ENCODE results near the gene ELAVL1. TPM values are rescaled to one million over a fixed set of nuclear protein-coding genes. Genes with fewer than 3 reads are reported as not detected.
A peak's percentile ranks its signal among the peaks of the same experiment; 100 is the strongest.

Gene ELAVL1
- 74.8 TPM for polyA plus RNA-seq (2013, experiment 1 of 2)
- polyA plus RNA-seq (2013, experiment 2 of 2): 77.1 TPM

- H3K27ac ChIP-seq (ENCODE audit: low read depth, low read length): peak within 1 kb of the TSS; percentile 43
- H3K79me2 ChIP-seq (ENCODE audit: control insufficient read depth, insufficient read depth, low read length): peaks cover 37% of the 10 kb centered on the region
- no peak within 1 kb of the TSS for H4K5ac ChIP-seq (ENCODE audit: low read length)
- H2BK15ac ChIP-seq (replicated peaks; ENCODE audit: low read depth): no peak within 1 kb of the TSS
- H4K8ac ChIP-seq (ENCODE audit: low read depth, low read length): no peak within 1 kb of the TSS
- peak within 1 kb of the TSS; percentile 94 for H2BK120ac ChIP-seq (ENCODE audit: low read depth, low read length)
- H3K23ac ChIP-seq (ENCODE audit: low read length): peak within 1 kb of the TSS; percentile 24
- peak; percentile 94 for DNase-seq
- H3K9ac ChIP-seq (ENCODE audit: low read length): peak within 1 kb of the TSS; percentile 89
- H2BK5ac ChIP-seq (ENCODE audit: low read length): no peak within 1 kb of the TSS
- WGBS (ENCODE audit: extremely low coverage, insufficient coverage, low lambda C conversion rate): no CpG with 5 or more reads among the region's 98 CpGs
- peak within 1 kb of the TSS; percentile 46 for H2AK5ac ChIP-seq (ENCODE audit: low read length)
- peaks cover 11% of the 10 kb centered on the region for H3K79me1 ChIP-seq (ENCODE audit: low read length)
- H3K56ac ChIP-seq (ENCODE audit: low read length): peak within 1 kb of the TSS; percentile 95
- H3K4me2 ChIP-seq (ENCODE audit: low read length): peak within 1 kb of the TSS; percentile 95
- no peaks in the 10 kb centered on the region for H3K36me3 ChIP-seq (ENCODE audit: control insufficient read depth, insufficient read depth, low read length)
- peaks cover 4% of the 10 kb centered on the region for H3K4me1 ChIP-seq (ENCODE audit: control insufficient read depth, low read depth, low read length)
- no peaks in the 10 kb centered on the region for H3K27me3 ChIP-seq (ENCODE audit: insufficient read depth, low read length, poor library complexity)
- peak within 1 kb of the TSS; percentile 88 for H3K4me3 ChIP-seq (ENCODE audit: low read length)
- H3K4ac ChIP-seq (ENCODE audit: low read depth, low read length): peak within 1 kb of the TSS; percentile 93
- H3K18ac ChIP-seq (ENCODE audit: low read length): peak within 1 kb of the TSS; percentile 94
These were observed at the start of gene ELAVL1 for GRCh38 chr19:8005534-8006256. ELAVL1 (minus strand) TSS chr19:8005641; CDS start chr19:7991815, 13,826 bp downstream.

GRCh38 chr19:8054169-8054568 is 48.7 kb upstream of the ELAVL1 start:
- Histone ChIP-seq H3K56ac (ENCODE audit: low read length) (no peak overlapping the region), H3K23ac (ENCODE audit: low read length) (no peak overlapping the region), H2AK5ac (ENCODE audit: low read length) (no peak overlapping the region), H3K18ac (ENCODE audit: low read length) (no peak overlapping the region), H3K9ac (ENCODE audit: low read length) (no peak overlapping the region), H3K27me3 (ENCODE audit: insufficient read depth, low read length, poor library complexity) (no peaks in the 10 kb centered on the region), H3K4me2 (ENCODE audit: low read length) (no peak overlapping the region), H4K8ac (ENCODE audit: low read depth, low read length) (no peak overlapping the region), H3K4me1 (ENCODE audit: control insufficient read depth, low read depth, low read length) (no peaks in the 10 kb centered on the region), H2BK15ac (replicated peaks; ENCODE audit: low read depth) (no peak overlapping the region), H3K79me2 (ENCODE audit: control insufficient read depth, insufficient read depth, low read length) (no peaks in the 10 kb centered on the region), H3K79me1 (ENCODE audit: low read length) (no peaks in the 10 kb centered on the region), H2BK5ac (ENCODE audit: low read length) (no peak overlapping the region), H3K27ac (ENCODE audit: low read depth, low read length) (no peak overlapping the region), H3K36me3 (ENCODE audit: control insufficient read depth, insufficient read depth, low read length) (no peaks in the 10 kb centered on the region), H4K5ac (ENCODE audit: low read length) (no peak overlapping the region), H2BK120ac (ENCODE audit: low read depth, low read length) (no peak overlapping the region), H3K4ac (ENCODE audit: low read depth, low read length) (no peak overlapping the region), H3K4me3 (ENCODE audit: low read length) (no peak overlapping the region)
- DNase-seq: no peak
- no CpG with 5 or more reads among the region's 9 CpGs for WGBS (ENCODE audit: extremely low coverage, insufficient coverage, low lambda C conversion rate)

- H3K23ac ChIP-seq (ENCODE audit: low read length): no peak within 1 kb of the TSS
- H4K5ac ChIP-seq (ENCODE audit: low read length): no peak within 1 kb of the TSS
- no peak for DNase-seq
- H3K79me2 ChIP-seq (ENCODE audit: control insufficient read depth, insufficient read depth, low read length): no peaks in the 10 kb centered on the region
- no peaks in the 10 kb centered on the region for H3K36me3 ChIP-seq (ENCODE audit: control insufficient read depth, insufficient read depth, low read length)
- H2BK120ac ChIP-seq (ENCODE audit: low read depth, low read length): no peak within 1 kb of the TSS
- H3K9ac ChIP-seq (ENCODE audit: low read length): no peak within 1 kb of the TSS
- H3K4ac ChIP-seq (ENCODE audit: low read depth, low read length): no peak within 1 kb of the TSS
- no peak within 1 kb of the TSS for H2BK15ac ChIP-seq (replicated peaks; ENCODE audit: low read depth)
- no peak within 1 kb of the TSS for H2BK5ac ChIP-seq (ENCODE audit: low read length)
- no peak within 1 kb of the TSS for H3K27ac ChIP-seq (ENCODE audit: low read depth, low read length)
- H3K79me1 ChIP-seq (ENCODE audit: low read length): no peaks in the 10 kb centered on the region
- no peak within 1 kb of the TSS for H3K18ac ChIP-seq (ENCODE audit: low read length)
- no peak within 1 kb of the TSS for H3K4me2 ChIP-seq (ENCODE audit: low read length)
- no peak within 1 kb of the TSS for H3K4me3 ChIP-seq (ENCODE audit: low read length)
- WGBS (ENCODE audit: extremely low coverage, insufficient coverage, low lambda C conversion rate): no CpG with 5 or more reads among the region's 7 CpGs
- H3K56ac ChIP-seq (ENCODE audit: low read length): no peak within 1 kb of the TSS
- no peak within 1 kb of the TSS for H4K8ac ChIP-seq (ENCODE audit: low read depth, low read length)
- H3K27me3 ChIP-seq (ENCODE audit: insufficient read depth, low read length, poor library complexity): no peaks in the 10 kb centered on the region
- no peaks in the 10 kb centered on the region for H3K4me1 ChIP-seq (ENCODE audit: control insufficient read depth, low read depth, low read length)
- H2AK5ac ChIP-seq (ENCODE audit: low read length): no peak within 1 kb of the TSS
These were observed 47.0 kb upstream of the ELAVL1 start, which contains the start of gene CCL25 for GRCh38 chr19:8052464-8052859. CCL25 (plus strand) TSS chr19:8052760; CDS start chr19:8053050, 290 bp downstream.

- Histone ChIP-seq H3K4me2 (ENCODE audit: low read length) (peak overlapping the region; percentile 52), H3K36me3 (ENCODE audit: control insufficient read depth, insufficient read depth, low read length) (no peaks in the 10 kb centered on the region), H3K9ac (ENCODE audit: low read length) (peak overlapping the region; percentile 34), H3K18ac (ENCODE audit: low read length) (no peak overlapping the region), H3K4ac (ENCODE audit: low read depth, low read length) (no peak overlapping the region), H4K8ac (ENCODE audit: low read depth, low read length) (no peak overlapping the region), H3K4me3 (ENCODE audit: low read length) (no peak overlapping the region), H3K23ac (ENCODE audit: low read length) (no peak overlapping the region), H3K79me1 (ENCODE audit: low read length) (no peaks in the 10 kb centered on the region), H2BK15ac (replicated peaks; ENCODE audit: low read depth) (no peak overlapping the region), H3K27ac (ENCODE audit: low read depth, low read length) (no peak overlapping the region), H4K5ac (ENCODE audit: low read length) (no peak overlapping the region), H2BK5ac (ENCODE audit: low read length) (no peak overlapping the region), H3K27me3 (ENCODE audit: insufficient read depth, low read length, poor library complexity) (no peaks in the 10 kb centered on the region), H2BK120ac (ENCODE audit: low read depth, low read length) (no peak overlapping the region), H3K4me1 (ENCODE audit: control insufficient read depth, low read depth, low read length) (no peaks in the 10 kb centered on the region), H3K56ac (ENCODE audit: low read length) (peak overlapping the region; percentile 76), H2AK5ac (ENCODE audit: low read length) (no peak overlapping the region), H3K79me2 (ENCODE audit: control insufficient read depth, insufficient read depth, low read length) (no peaks in the 10 kb centered on the region)
- peak; percentile 99 for DNase-seq
- no CpG with 5 or more reads among the region's 49 CpGs for WGBS (ENCODE audit: extremely low coverage, insufficient coverage, low lambda C conversion rate)
These were observed 45.0 kb upstream of the ELAVL1 start for GRCh38 chr19:8050274-8051096.

- Histone ChIP-seq H3K27me3 (ENCODE audit: insufficient read depth, low read length, poor library complexity) (no peaks in the 10 kb centered on the region), H3K27ac (ENCODE audit: low read depth, low read length) (no peak overlapping the region), H3K9ac (ENCODE audit: low read length) (no peak overlapping the region), H3K18ac (ENCODE audit: low read length) (no peak overlapping the region), H3K23ac (ENCODE audit: low read length) (no peak overlapping the region), H4K5ac (ENCODE audit: low read length) (no peak overlapping the region), H3K79me1 (ENCODE audit: low read length) (no peaks in the 10 kb centered on the region), H3K56ac (ENCODE audit: low read length) (no peak overlapping the region), H2BK15ac (replicated peaks; ENCODE audit: low read depth) (no peak overlapping the region), H3K79me2 (ENCODE audit: control insufficient read depth, insufficient read depth, low read length) (no peaks in the 10 kb centered on the region), H3K36me3 (ENCODE audit: control insufficient read depth, insufficient read depth, low read length) (no peaks in the 10 kb centered on the region), H3K4ac (ENCODE audit: low read depth, low read length) (no peak overlapping the region), H3K4me3 (ENCODE audit: low read length) (no peak overlapping the region), H4K8ac (ENCODE audit: low read depth, low read length) (no peak overlapping the region), H2AK5ac (ENCODE audit: low read length) (no peak overlapping the region), H3K4me2 (ENCODE audit: low read length) (no peak overlapping the region), H2BK5ac (ENCODE audit: low read length) (no peak overlapping the region), H3K4me1 (ENCODE audit: control insufficient read depth, low read depth, low read length) (no peaks in the 10 kb centered on the region), H2BK120ac (ENCODE audit: low read depth, low read length) (no peak overlapping the region)
- WGBS (ENCODE audit: extremely low coverage, insufficient coverage, low lambda C conversion rate): no CpG with 5 or more reads among the region's 3 CpGs
- DNase-seq: no peak
These were observed 41.2 kb upstream of the ELAVL1 start for GRCh38 chr19:8046569-8047165.

All from mesendoderm (in vitro differentiated cells).